Measurements from ENCODE around the gene KLHDC4. TPM values are rescaled to one million over a fixed set of nuclear protein-coding genes. Genes with fewer than 3 reads are reported as not detected.
"Not testable (repeated sequence)": the region's sequence is repeated elsewhere in the genome, so short reads cannot be mapped to it uniquely, and the experiment has no call there.

The KLHDC4 gene
- total RNA-seq, 2 donors from 2014 or later = 71.0 to 188 TPM

GRCh38 chr16:87726577-87726976 is 39.2 kb downstream of the KLHDC4 start:
- not testable (repeated sequence) for ATAC-seq; H3K27me3 Mint-ChIP-seq; H3K9me3 Mint-ChIP-seq; DNase-seq (ENCODE audit: low spot score)
- Mint-ChIP-seq H3K4me3 (peak overlapping the region; percentile 23), H3K36me3 (peaks cover 14% of the 10 kb centered on the region), H3K4me1 (ENCODE audit: low read depth in 2 of 2) (peaks cover 33 to 53% of the 10 kb centered on the region in 2 donors), H3K27ac (peak overlapping the region in 1 of 2 donors; percentile 36)

- peaks cover 33 to 51% of the 10 kb centered on the region in 2 donors for H3K4me1 Mint-ChIP-seq (ENCODE audit: low read depth in 2 of 2)
These were observed 40.1 kb downstream of the KLHDC4 start for GRCh38 chr16:87725596-87726235.

DNA sequence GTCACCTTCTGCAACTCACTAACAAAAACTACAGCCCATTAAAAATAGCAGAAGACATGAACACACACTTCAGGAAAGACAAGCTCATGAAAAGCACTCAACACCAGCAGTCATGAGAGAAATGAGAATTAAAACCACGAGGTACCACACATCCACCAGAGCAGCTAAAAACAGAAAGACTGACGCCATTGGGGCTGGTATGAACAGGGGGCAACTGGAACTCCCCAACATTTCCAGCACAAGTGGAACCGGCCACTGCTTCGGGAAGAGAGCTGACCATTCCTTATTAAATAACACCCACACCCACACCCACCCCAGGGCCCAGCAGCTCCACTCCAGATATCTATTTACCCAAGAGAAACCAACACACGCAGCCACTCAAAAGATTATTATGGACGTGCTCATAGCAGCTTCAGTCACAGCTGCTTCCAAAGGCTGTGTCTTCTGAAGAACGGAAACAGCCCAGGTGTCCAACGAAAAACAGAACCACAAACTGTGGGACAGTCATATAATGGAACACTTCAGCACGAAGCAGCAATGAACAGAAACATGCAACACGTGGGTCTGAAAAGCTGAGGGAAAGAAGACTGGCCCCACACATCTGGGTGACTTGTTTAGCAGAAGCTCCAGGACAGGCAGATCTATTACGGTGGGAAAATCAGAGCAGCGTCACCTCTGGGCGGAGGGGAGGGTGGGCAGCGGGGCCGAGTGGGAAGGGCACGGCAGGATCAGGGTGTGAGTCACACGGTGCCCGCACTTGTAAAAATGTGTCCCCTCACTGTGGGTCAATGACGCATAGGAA is 41.1 kb downstream of the KLHDC4 start:
- Mint-ChIP-seq H3K4me1 (ENCODE audit: low read depth in 2 of 2) (peaks cover 33 to 55% of the 10 kb centered on the region in 2 donors), H3K4me3 (peak overlapping the region; percentile 60)
- peak; percentile 77 for DNase-seq (ENCODE audit: low spot score)

More at GRCh38 chr16:87725596-87726235, 40.1 kb downstream of the KLHDC4 start:
- Mint-ChIP-seq H3K27ac (peak overlapping the region; percentile 63 to 90), H3K27me3 (no peaks in the 10 kb centered on the region), H3K36me3 (peaks cover 14% of the 10 kb centered on the region), H3K9me3 (no peaks in the 10 kb centered on the region), H3K4me3 (peak overlapping the region; percentile 60)
- ATAC-seq (peak in 1 of 2 donors; percentile 20), DNase-seq (ENCODE audit: low spot score) (no peak)

GRCh38 chr16:87723226-87723623 is 42.6 kb downstream of the KLHDC4 start:
- Mint-ChIP-seq H3K4me1 (ENCODE audit: low read depth in 2 of 2) (peaks cover 33 to 60% of the 10 kb centered on the region in 2 donors), H3K36me3 (peaks cover 14% of the 10 kb centered on the region), H3K27me3 (no peaks in the 10 kb centered on the region), H3K9me3 (no peaks in the 10 kb centered on the region), H3K27ac (no peak overlapping the region), H3K4me3 (peak overlapping the region; percentile 11)
- peak; percentile 62 for DNase-seq (ENCODE audit: low spot score)
- ATAC-seq = peak; percentile 22 to 58

More for the DNA sequence above, 41.1 kb downstream of the KLHDC4 start:
- Mint-ChIP-seq H3K9me3 (no peaks in the 10 kb centered on the region), H3K27me3 (no peaks in the 10 kb centered on the region), H3K27ac (peak overlapping the region; percentile 63 to 90), H3K36me3 (peaks cover 14% of the 10 kb centered on the region)
- peak; percentile 87 to 93 for ATAC-seq

GRCh38 chr16:87722590-87723225 is 43.1 kb downstream of the KLHDC4 start:
- peak; percentile 50 for DNase-seq (ENCODE audit: low spot score)
- ATAC-seq = no peak
- H3K9me3 Mint-ChIP-seq = no peaks in the 10 kb centered on the region
- no peak overlapping the region for H3K27ac Mint-ChIP-seq
- peak overlapping the region; percentile 11 for H3K4me3 Mint-ChIP-seq
- peaks cover 14% of the 10 kb centered on the region for H3K36me3 Mint-ChIP-seq
- H3K27me3 Mint-ChIP-seq = no peaks in the 10 kb centered on the region
- peaks cover 33 to 63% of the 10 kb centered on the region in 2 donors for H3K4me1 Mint-ChIP-seq (ENCODE audit: low read depth in 2 of 2)

- H3K27me3 Mint-ChIP-seq = no peaks in the 10 kb centered on the region
- no peak overlapping the region for H3K27ac Mint-ChIP-seq
- DNase-seq (ENCODE audit: low spot score) (peak; percentile 45), ATAC-seq (no peak)
- H3K4me3 Mint-ChIP-seq = no peak overlapping the region
- H3K9me3 Mint-ChIP-seq = no peaks in the 10 kb centered on the region
- H3K4me1 Mint-ChIP-seq (ENCODE audit: low read depth in 2 of 2) = peaks cover 27 to 60% of the 10 kb centered on the region in 2 donors
- peaks cover 7% of the 10 kb centered on the region for H3K36me3 Mint-ChIP-seq
These were observed 43.9 kb downstream of the KLHDC4 start for GRCh38 chr16:87721622-87722585.

GRCh38 chr16:87720446-87720845 is 45.3 kb downstream of the KLHDC4 start:
- no peaks in the 10 kb centered on the region for H3K27me3 Mint-ChIP-seq
- H3K36me3 Mint-ChIP-seq = peaks cover 10% of the 10 kb centered on the region
- H3K27ac Mint-ChIP-seq = no peak overlapping the region
- DNase-seq (ENCODE audit: low spot score) (peak; percentile 55), ATAC-seq (no peak)
- H3K4me1 Mint-ChIP-seq (ENCODE audit: low read depth in 2 of 2) = peaks cover 25 to 56% of the 10 kb centered on the region in 2 donors
- no peaks in the 10 kb centered on the region for H3K9me3 Mint-ChIP-seq
- H3K4me3 Mint-ChIP-seq = no peak overlapping the region

DNA sequence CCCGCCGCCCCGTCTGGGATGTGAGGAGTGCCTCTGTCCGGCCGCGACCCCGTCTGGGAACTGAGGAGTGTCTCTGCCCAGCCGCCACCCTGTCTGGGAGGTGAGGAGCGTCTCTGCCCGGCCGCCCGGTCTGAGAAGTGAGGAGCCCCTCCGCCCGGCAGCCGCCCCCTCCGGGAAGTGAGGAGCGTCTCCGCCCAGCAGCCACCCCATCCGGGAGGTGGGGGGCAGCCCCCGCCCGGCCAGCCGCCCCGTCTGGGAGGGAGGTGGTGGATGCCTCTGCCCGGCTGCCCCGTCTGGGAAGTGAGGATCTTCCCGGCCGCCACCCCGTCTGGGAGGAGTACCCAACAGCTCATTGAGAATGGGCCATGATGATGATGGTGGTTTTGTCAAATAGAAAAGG is 47.0 kb downstream of the KLHDC4 start:
- not testable (repeated sequence) for H3K27ac Mint-ChIP-seq, H3K4me3 Mint-ChIP-seq, H3K27me3 Mint-ChIP-seq, H3K9me3 Mint-ChIP-seq, ATAC-seq
- peak; percentile 55 for DNase-seq (ENCODE audit: low spot score)
- peaks cover 12% of the 10 kb centered on the region for H3K36me3 Mint-ChIP-seq
- H3K4me1 Mint-ChIP-seq (ENCODE audit: low read depth in 2 of 2) = peaks cover 24 to 52% of the 10 kb centered on the region in 2 donors

- H3K27me3 Mint-ChIP-seq = no peaks in the 10 kb centered on the region
- no peaks in the 10 kb centered on the region for H3K9me3 Mint-ChIP-seq
- no peak for ATAC-seq
- H3K36me3 Mint-ChIP-seq = peaks cover 6% of the 10 kb centered on the region
- no peak for DNase-seq (ENCODE audit: low spot score)
- H3K4me1 Mint-ChIP-seq (ENCODE audit: low read depth in 2 of 2) = peaks cover 20 to 45% of the 10 kb centered on the region in 2 donors
- no peak overlapping the region for H3K4me3 Mint-ChIP-seq
- H3K27ac Mint-ChIP-seq = peak overlapping the region; percentile 17 to 89
These were observed 50.1 kb downstream of the KLHDC4 start for GRCh38 chr16:87715658-87716057.

DNA sequence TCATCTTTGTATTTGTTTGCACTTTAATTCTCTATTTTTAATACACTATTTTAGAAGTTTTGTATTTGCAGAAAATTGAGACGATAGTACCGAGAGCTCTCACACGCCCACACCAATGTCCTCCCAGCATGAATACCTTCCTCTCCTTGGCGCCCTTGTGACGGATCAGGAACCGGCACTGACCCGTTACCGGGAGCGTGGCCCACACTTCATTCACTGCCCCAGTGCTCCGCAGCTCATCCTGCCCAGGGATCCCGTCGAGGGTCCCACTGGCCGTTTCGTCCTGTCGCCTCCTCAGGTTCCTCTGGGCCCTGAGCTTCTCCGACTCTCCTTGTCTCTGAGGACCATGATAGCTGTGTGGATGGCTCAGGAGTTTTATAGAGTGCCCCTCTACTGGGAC is 50.6 kb downstream of the KLHDC4 start:
- Mint-ChIP-seq H3K36me3 (peaks cover 6% of the 10 kb centered on the region), H3K27ac (peak overlapping the region; percentile 17 to 89), H3K27me3 (no peaks in the 10 kb centered on the region), H3K4me3 (peak overlapping the region; percentile 36), H3K9me3 (no peaks in the 10 kb centered on the region), H3K4me1 (ENCODE audit: low read depth in 2 of 2) (peaks cover 20 to 44% of the 10 kb centered on the region in 2 donors)
- ATAC-seq (no peak), DNase-seq (ENCODE audit: low spot score) (peak; percentile 59)

DNA sequence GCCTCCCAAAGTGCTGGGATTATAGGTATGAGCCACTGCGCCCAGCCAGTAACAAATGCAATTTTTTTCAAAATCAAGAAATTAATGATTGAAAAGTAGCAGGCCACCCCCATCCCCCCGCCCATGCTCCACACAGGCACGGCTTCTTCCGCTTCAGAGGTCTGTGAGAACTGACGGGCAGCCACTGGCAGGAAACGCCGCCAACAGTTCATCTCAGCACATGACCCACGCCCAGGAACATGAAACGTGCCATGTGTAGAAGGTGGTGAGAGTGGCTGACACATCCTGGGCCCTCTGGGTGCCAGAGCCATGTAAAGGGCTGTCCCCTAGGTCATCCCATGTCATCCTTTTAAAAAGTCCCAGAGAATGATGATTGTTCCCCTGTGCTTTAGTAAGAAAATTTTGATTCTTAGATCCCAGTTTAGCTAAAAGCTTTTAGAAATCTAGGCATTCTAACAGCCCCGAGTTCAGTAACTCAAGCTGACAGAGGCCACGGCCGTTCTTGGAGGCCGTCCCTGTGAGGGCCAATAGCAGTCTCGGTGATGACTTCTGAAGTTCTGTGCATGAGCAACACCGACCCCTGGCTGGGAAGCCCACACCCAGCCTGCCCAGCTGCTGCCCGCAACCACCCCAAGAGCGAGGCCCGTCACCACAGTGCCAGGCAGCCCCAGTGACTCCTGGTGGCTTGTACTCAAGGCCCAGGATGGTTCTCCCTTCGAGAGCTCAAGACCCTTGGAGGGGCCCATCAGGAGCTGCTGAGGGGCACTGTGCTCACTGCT is 52.1 kb downstream of the KLHDC4 start:
- H3K9me3 Mint-ChIP-seq = no peaks in the 10 kb centered on the region
- peak overlapping the region; percentile 17 for H3K4me3 Mint-ChIP-seq
- no peaks in the 10 kb centered on the region for H3K27me3 Mint-ChIP-seq
- DNase-seq (ENCODE audit: low spot score) (peak; percentile 75), ATAC-seq (peak; percentile 83 to 86)
- H3K27ac Mint-ChIP-seq = peak overlapping the region; percentile 37 to 76
- peaks cover 6% of the 10 kb centered on the region for H3K36me3 Mint-ChIP-seq
- H3K4me1 Mint-ChIP-seq (ENCODE audit: low read depth in 2 of 2) = peaks cover 20 to 37% of the 10 kb centered on the region in 2 donors

DNA sequence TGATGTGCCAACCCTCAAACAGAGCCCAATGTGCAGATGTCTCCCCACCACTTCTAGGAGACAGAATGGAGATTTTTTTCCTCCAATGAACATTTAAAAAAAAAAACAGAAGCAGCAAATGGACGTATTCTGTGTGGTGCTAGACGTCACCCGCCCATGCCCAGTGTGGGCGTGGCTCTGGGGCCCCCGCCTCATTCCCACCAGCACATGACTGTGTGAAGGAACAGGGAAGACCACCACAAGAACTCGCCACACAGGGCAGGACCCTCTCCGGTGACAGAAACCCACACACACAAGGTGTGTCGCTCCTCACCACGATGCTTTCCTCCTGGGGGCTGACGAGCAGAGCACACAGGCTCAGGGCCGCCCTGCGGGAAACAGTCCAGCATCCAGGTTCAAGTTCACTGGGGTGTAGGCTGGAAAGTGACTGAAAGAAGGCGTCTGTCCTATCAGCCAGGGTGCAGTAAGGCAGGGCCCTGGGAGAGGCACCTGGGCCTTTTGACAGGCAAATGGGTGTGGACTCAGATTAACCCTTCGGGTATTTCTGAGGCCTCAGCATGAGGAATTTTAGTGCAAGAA is 53.5 kb downstream of the KLHDC4 start:
- no peaks in the 10 kb centered on the region for H3K9me3 Mint-ChIP-seq

More for the DNA sequence above, 53.5 kb downstream of the KLHDC4 start:
- no peak for DNase-seq (ENCODE audit: low spot score)
- peaks cover 12% of the 10 kb centered on the region for H3K36me3 Mint-ChIP-seq
- no peak overlapping the region for H3K4me3 Mint-ChIP-seq
- peaks cover 20 to 35% of the 10 kb centered on the region in 2 donors for H3K4me1 Mint-ChIP-seq (ENCODE audit: low read depth in 2 of 2)
- H3K27ac Mint-ChIP-seq = no peak overlapping the region
- no peak for ATAC-seq
- no peaks in the 10 kb centered on the region for H3K27me3 Mint-ChIP-seq
